GM12864 (cell line): ENCODE results near the gene MYO15B.

Experiments used
- DNase-seq: peaks from one replicate; pipeline ENCODE4 v3.0.0-alpha.2; 2011; ENCODE audit warnings: low read depth
- H3K4me3 ChIP-seq: 2 replicates; pipeline ENCODE4 v1.5.1; 2011; ENCODE audit warnings: mild to moderate bottlenecking, low read depth, low read length, control low read depth
- TF ChIP-seq, protein P1 (sequence below): IDR thresholded peaks from 2 replicates; pipeline ENCODE4 v1.5.1; 2011; ENCODE audit warnings: low read depth, mild to moderate bottlenecking, moderate library complexity, low read length, control low read depth, inconsistent platforms; ENCODE audit errors: missing control alignments

MYO15B gene

DNA sequence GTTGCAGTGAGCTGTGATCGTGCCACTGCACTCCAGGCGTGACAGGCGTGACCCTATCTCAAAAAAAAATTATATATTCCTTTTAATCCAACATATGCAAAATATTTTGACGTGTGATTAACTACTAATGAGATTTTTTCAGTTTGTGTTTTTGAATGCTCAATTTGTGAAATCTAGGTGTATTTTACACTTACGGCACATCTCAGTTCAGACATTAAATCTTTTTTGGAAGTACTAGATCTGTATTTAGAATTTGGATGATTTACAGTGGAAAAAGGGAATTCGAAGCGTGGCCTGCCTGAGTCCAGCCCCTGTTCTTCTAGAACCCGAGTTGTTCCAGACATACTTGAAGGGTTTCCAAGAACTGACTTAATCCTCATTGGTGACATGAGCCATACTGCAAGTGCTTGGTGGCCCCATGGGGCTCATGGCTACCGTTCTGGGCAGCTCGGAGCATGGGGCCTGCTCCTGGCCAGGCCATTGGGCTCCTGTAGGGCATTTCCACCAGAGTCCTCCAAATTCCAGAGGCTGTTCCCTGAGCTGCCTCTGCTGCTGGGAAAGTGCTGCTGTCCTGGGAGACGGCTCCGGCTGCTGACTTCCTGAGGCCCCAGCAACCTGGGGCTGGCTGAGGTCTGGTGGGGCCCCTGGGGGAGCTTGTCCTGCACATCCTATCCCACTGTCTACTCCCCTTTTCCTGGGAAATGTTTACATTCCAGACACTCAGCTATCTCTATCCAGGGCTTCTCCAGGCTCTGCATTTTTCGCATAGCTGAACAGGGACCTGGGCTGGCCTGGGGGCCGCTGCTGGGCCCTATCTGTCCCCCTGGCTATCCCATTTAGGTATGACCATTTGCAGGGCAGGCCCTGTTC, 34.9 kb upstream of the MYO15B start:
- TF ChIP-seq, protein P1, sequence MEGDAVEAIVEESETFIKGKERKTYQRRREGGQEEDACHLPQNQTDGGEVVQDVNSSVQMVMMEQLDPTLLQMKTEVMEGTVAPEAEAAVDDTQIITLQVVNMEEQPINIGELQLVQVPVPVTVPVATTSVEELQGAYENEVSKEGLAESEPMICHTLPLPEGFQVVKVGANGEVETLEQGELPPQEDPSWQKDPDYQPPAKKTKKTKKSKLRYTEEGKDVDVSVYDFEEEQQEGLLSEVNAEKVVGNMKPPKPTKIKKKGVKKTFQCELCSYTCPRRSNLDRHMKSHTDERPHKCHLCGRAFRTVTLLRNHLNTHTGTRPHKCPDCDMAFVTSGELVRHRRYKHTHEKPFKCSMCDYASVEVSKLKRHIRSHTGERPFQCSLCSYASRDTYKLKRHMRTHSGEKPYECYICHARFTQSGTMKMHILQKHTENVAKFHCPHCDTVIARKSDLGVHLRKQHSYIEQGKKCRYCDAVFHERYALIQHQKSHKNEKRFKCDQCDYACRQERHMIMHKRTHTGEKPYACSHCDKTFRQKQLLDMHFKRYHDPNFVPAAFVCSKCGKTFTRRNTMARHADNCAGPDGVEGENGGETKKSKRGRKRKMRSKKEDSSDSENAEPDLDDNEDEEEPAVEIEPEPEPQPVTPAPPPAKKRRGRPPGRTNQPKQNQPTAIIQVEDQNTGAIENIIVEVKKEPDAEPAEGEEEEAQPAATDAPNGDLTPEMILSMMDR = no peak
- H3K4me3 ChIP-seq = no peak overlapping the region
- DNase-seq = no peak

DNA sequence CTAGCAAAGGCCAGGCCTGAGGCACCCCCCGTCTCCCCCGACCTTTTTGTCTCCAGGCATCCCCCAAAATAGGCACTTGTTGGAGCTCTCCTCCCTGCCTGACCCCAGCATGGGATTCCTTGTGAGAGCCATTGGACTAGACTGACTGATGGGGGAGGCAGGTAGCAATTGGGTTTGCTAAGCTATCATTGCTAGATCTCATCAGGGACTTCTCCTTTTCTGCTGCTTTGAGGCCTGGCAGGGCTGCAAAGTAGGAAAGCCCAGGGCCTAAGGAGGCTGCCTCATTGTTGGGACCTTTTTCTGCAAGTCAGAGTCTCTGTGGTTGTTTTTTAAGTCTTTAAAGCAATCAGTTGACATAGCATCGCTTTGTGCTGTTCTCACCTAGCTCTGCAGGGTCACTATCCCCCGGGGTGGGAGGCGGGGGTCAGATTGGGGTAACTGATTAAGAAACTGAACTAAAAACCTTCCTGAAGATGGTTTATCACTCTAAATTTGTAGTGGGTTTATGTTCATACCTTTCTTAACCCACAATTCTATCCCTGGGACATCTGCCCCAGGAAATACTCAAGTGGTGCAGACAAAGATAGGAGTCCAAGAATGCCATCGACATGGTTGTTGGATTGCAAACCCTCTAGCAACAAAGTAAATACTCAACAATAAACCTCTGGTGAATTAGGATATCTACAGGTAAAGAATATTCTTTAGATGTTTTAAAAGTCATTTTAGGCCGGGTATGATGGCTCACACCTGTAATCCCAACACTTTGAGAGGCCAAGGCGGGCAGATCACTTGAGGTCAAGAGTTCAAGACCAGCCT, 34.1 kb upstream of the MYO15B start:
- no peak overlapping the region for H3K4me3 ChIP-seq
- TF ChIP-seq, protein P1 = no peak
- DNase-seq = no peak

DNA sequence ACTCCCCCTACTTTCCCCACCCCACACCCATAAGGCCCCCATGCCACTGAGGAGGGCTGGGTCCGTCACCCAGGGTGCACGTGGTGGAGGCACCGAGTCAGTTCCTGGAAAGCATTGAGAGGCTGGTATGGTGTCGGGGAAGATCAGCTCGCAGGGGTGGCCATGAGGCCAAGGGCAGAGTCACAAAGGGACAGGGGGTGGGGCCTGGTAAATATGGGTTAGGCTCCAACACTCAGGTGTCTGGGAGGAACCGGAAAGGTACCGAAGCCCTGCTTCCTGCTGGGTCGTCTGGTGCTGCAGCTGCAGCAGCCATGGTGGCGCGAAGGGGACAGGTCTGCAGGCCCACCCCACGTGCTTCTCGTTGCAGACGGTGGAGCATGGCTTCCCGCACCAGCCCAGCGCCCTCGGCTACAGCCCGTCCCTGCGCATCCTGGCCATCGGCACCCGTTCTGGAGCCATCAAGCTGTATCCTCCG, 31.9 kb upstream of the MYO15B start:
- no peak for DNase-seq
- TF ChIP-seq, protein P1 = no peak
- no peak overlapping the region for H3K4me3 ChIP-seq

DNA sequence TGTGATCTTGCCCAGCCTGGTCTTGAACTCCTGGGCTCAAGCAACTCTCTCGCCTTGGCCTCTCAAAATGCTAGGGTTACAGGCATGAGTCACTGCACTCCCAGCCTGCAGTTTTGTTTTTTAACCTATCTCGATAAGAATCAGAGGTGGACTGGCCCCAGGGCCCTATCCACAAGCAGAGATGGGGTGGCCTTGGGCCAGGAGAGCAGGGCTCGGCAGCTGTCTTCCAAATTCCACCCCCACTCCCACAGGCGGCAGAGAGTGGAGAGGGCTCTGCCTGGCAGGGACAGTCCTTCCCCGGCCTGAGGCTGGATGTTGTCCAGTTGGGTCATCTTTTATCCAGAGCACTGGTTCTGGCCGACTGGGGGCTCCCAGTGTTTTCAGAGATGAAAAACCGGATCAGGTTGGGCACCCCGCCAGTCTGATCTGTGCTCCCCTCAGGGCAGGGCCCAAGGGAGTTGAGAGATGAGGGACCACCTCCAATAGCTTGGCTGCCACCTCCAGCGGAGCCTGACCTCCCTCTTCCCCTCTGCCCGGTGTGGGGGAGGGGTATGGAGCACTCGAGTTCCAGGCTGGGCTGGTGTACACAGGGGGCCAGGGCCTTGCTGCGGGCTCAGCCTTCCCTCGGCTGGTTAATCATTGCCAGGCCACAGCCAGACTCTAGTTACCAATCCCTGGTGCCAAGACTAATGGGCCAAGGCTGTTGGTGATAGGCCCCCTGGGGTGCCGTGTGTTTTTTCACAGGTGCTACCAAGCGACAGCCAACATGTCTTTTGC, 30.3 kb upstream of the MYO15B start:
- TF ChIP-seq, protein P1 = no peak
- DNase-seq = no peak
- H3K4me3 ChIP-seq = no peak overlapping the region

DNA sequence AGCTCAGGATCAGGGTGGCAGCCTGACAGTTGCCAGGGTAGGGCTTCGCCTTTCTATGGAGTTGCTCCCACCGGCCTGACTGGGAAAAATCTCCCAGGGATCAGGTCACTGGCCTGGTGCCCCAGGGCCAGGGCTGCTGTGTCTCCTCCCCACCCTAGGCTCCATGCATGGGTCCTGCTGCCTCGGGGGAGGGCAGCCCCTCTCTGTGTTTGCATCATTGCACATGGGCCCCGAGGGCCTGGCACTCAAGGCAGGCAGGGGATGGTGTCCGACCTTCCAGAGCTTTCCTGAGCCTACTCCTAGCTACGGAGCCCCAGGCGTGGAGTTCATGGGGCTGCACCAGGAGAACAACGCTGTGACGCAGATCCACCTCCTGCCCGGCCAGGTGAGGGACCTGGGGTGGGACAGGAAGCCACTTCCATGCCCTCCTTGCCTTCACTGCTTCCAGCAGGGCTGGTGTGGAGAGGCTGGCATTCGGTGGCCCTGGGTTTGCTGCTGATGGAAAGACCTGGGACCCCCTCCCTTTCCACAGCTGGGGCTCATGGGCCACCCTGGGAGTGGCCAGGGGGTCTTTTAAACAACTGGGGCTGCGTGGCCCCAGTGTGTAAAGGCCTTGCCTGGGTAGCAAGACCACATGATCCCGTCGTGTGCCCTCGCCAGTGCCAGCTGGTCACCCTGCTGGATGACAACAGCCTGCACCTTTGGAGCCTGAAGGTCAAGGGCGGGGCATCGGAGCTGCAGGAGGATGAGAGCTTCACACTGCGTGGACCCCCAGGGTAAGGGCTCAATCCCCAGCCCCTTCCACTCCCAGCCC, 29.5 kb upstream of the MYO15B start:
- DNase-seq = no peak
- H3K4me3 ChIP-seq = no peak overlapping the region
- TF ChIP-seq, protein P1 = no peak
